ENCODE measurements around the gene LIN37. TPM values are rescaled to one million over a fixed set of nuclear protein-coding genes. Genes with fewer than 3 reads are reported as not detected.

The LIN37 gene
- total and polyA plus RNA-seq, 9 of the 15 experiments (the other 6 are each of a cell fraction or from before 2014, with no cell fraction given) = 1.2 to 12.5 (median 8.6) TPM

DNA sequence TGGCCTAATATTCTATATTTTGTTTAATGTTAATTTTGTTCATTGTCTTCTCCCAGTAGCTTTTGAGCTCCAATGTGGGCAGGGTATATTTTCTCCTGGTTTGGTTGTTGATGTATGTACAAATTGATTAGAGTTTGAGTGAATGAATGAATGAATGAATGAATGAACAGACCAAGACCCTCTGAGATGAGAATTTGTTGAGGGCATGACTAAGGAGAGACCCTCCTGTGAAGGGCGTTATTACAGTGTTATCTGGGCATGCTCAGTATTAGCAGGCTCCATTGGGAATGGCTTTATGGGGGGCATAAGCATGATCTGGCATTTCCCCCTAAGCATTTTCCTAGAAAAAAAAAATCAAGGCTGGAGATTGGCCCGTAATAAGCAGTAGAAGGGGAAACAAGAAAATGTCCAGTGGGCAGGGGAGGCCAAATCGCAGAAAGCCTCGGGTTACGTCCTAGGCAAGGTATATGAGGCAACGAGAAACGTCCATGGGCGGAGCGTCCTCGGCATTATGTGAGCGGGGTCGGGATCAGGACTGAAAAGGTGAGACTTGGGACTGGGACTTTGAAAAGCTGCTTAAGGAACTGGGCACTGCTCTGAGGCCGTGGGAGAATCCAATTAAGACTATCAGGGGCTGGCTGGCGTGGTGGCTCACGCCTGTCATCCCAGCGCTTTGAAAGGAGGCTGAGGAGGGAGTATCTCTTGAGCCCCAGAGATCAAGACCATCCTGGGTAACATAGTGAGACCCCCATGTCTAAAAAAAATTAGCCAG lies 26.1 kb downstream of the LIN37 start:
- CTCF ChIA-PET (ENCODE audit: low intra/inter-chr PET ratio) = no interaction called here
- Histone ChIP-seq H4K20me1 (replicated peaks; ENCODE audit: control insufficient read depth, insufficient read depth, low read length) (no peaks in the 10 kb centered on the region; the same call in 1 of the 2 replicates), H3K27me3 (ENCODE audit: control insufficient read depth in 2 of 2, insufficient read depth in 2 of 2, low read length in 2 of 2) (no peaks in the 10 kb centered on the region), H3K27ac (ENCODE audit: extremely low read depth, low read depth, low read length) (no peak overlapping the region), H3K4me3 (peak overlapping the region; percentile 57), H3K4me1 (replicated peaks in 1 of 2; ENCODE audit: control insufficient read depth in 2 of 2, insufficient read depth in 2 of 2, low read length in 2 of 2) (peaks cover 10 to 27% of the 10 kb centered on the region in 2 experiments), H3K9me3 (replicated peaks; ENCODE audit: control insufficient read depth, insufficient read depth, low read depth, low read length) (no peaks in the 10 kb centered on the region), H3K4me2 (ENCODE audit: insufficient read depth, low read length) (peak overlapping the region; percentile 70), H2AFZ (ENCODE audit: low read depth, low read length) (peak overlapping the region; percentile 85), H3K36me3 (ENCODE audit: control insufficient read depth, insufficient read depth, low read length) (peaks cover 11% of the 10 kb centered on the region; the same call in 2 of the 3 replicates), H3K9ac (ENCODE audit: insufficient read depth in 1 of 2, low read depth in 2 of 2, low read length in 2 of 2) (peak overlapping the region; percentile 5 to 77; a peak in 2 of 4 replicates), H3K79me2 (ENCODE audit: control insufficient read depth, insufficient read depth, low read length) (peaks cover 5% of the 10 kb centered on the region; the same call in 1 of the 3 replicates), H3K9me1 (ENCODE audit: control insufficient read depth, insufficient read depth, low read length) (peaks cover 3% of the 10 kb centered on the region)
- DNase-seq (ENCODE audit: extremely low read depth in 1 of 4, low spot score in 3 of 4) (peak in 1 of 4 experiments; percentile 44), FAIRE-seq (peak; percentile 67), ATAC-seq (peak; percentile 7; the same call in 2 of the 3 replicates)
- WGBS (ENCODE audit: insufficient coverage, low coverage, missing lambda C conversion rate) = 6% methylated on average over 16 of the region's 16 CpGs
- no TSS peak for BruUV-seq (replicated peaks)
- intact Hi-C loops (cut with micrococcal nuclease) (no loop called here), in situ Hi-C loops (cut with MboI) (no loop called here)
- POLR2A ChIA-PET = interaction anchor here (0.7 to 1.4 kb wide), 3 partner anchors 9 to 91 kb away, joined by 3 read pairs; no protein-coding TSS in a partner anchor
- TF ChIP-seq, protein P1, sequence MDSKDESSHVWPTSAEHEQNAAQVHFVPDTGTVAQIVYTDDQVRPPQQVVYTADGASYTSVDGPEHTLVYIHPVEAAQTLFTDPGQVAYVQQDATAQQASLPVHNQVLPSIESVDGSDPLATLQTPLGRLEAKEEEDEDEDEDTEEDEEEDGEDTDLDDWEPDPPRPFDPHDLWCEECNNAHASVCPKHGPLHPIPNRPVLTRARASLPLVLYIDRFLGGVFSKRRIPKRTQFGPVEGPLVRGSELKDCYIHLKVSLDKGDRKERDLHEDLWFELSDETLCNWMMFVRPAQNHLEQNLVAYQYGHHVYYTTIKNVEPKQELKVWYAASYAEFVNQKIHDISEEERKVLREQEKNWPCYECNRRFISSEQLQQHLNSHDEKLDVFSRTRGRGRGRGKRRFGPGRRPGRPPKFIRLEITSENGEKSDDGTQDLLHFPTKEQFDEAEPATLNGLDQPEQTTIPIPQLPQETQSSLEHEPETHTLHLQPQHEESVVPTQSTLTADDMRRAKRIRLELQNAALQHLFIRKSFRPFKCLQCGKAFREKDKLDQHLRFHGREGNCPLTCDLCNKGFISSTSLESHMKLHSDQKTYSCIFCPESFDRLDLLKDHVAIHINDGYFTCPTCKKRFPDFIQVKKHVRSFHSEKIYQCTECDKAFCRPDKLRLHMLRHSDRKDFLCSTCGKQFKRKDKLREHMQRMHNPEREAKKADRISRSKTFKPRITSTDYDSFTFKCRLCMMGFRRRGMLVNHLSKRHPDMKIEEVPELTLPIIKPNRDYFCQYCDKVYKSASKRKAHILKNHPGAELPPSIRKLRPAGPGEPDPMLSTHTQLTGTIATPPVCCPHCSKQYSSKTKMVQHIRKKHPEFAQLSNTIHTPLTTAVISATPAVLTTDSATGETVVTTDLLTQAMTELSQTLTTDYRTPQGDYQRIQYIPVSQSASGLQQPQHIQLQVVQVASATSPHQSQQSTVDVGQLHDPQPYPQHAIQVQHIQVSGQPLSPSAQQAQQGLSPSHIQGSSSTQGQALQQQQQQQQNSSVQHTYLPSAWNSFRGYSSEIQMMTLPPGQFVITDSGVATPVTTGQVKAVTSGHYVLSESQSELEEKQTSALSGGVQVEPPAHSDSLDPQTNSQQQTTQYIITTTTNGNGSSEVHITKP (IDR thresholded peaks at IDR 0.05; ENCODE audit: partially characterized antibody) = peak; percentile 71
- TF ChIP-seq NFRKB (IDR thresholded peaks at IDR 0.05; ENCODE audit: low read depth) (no peak), SAP30 (IDR thresholded peaks at IDR 0.05; ENCODE audit: borderline replicate concordance, insufficient read depth, low read depth, low read length, poor library complexity, severe bottlenecking) (peak; percentile 15), NFIX (CRISPR knock-in tag; IDR thresholded peaks at IDR 0.05; ENCODE audit: low read depth) (no peak), CSDE1 (IDR thresholded peaks at IDR 0.05) (no peak), BRCA1 (IDR thresholded peaks at IDR 0.05) (no peak), BRCA1 (CRISPR knock-in tag; IDR thresholded peaks at IDR 0.05) (no peak), NELFE (IDR thresholded peaks at IDR 0.05; ENCODE audit: insufficient read depth, insufficient read length) (no peak), ZNF408 (CRISPR knock-in tag; IDR thresholded peaks at IDR 0.05; ENCODE audit: low read depth) (no peak), ZBTB8A (IDR thresholded peaks at IDR 0.05; ENCODE audit: partially characterized antibody) (no peak), TRIM28 (IDR thresholded peaks at IDR 0.05) (no peak), SIRT6 (IDR thresholded peaks at IDR 0.05; ENCODE audit: low read depth, low read length) (no peak), EP400 (IDR thresholded peaks at IDR 0.05) (no peak), CEBPB (tag; IDR thresholded peaks at IDR 0.05) (peak; percentile 31; the same call in 1 of the 2 replicates)
- TF ChIP-seq, protein P2, sequence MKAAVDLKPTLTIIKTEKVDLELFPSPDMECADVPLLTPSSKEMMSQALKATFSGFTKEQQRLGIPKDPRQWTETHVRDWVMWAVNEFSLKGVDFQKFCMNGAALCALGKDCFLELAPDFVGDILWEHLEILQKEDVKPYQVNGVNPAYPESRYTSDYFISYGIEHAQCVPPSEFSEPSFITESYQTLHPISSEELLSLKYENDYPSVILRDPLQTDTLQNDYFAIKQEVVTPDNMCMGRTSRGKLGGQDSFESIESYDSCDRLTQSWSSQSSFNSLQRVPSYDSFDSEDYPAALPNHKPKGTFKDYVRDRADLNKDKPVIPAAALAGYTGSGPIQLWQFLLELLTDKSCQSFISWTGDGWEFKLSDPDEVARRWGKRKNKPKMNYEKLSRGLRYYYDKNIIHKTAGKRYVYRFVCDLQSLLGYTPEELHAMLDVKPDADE (conservative IDR thresholded peaks at IDR 0.05; ENCODE audit: control insufficient read depth, low read depth, low read length) = no peak
- TF ChIP-seq, protein P3, sequence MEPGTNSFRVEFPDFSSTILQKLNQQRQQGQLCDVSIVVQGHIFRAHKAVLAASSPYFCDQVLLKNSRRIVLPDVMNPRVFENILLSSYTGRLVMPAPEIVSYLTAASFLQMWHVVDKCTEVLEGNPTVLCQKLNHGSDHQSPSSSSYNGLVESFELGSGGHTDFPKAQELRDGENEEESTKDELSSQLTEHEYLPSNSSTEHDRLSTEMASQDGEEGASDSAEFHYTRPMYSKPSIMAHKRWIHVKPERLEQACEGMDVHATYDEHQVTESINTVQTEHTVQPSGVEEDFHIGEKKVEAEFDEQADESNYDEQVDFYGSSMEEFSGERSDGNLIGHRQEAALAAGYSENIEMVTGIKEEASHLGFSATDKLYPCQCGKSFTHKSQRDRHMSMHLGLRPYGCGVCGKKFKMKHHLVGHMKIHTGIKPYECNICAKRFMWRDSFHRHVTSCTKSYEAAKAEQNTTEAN (CRISPR knock-in tag; IDR thresholded peaks at IDR 0.05) = no peak

Data from K562 (cell line).